Endothelial cell of umbilical vein (primary cell): ENCODE measurements around the gene PTPRU. TPM values are rescaled to one million over a fixed set of nuclear protein-coding genes. Genes with fewer than 3 reads are reported as not detected.

Experiments used
- BruUV-seq: library from RNA; stranded (reverse); fragments of 400-500 nt; replicated peaks from 2 replicates; lab custom pipeline; 2021; lab: Mats Ljungman, UMichigan
- CTCF ChIA-PET: fragments of 300-600, 350-600 bp; sonication (Branson Sonifier 250); formaldehyde crosslinking; loops from one replicate; lab custom pipeline; 2021; ENCODE audit warnings: antibody characterized with exemption, inconsistent platforms; lab: Charles Lee
- POLR2A ChIA-PET: fragments of 300-600, 350-600 bp; sonication (Branson Sonifier 250); formaldehyde crosslinking; loops from one replicate; lab custom pipeline; 2021; ENCODE audit warnings: antibody characterized with exemption, inconsistent platforms; lab: Charles Lee
- DNase-seq: peaks from one replicate; pipeline ENCODE4 v3.0.0-alpha.2; 2011; ENCODE audit warnings: low read depth, low spot score
- FAIRE-seq: peaks from 2 replicates; lab custom pipeline; 2011; peaks lifted over from hg19 to GRCh38; lab: Jason Lieb, UNC
- H2AFZ ChIP-seq: 2 replicates; pipeline ENCODE4 v1.6.0; 2012; ENCODE audit warnings: low read depth, low read length, control low read depth, inconsistent platforms
- H3K27ac ChIP-seq: 2 replicates; pipeline ENCODE4 v1.5.1; 2011; ENCODE audit warnings: low read depth, mild to moderate bottlenecking, control low read depth, low read length, moderate library complexity; ENCODE audit not compliant: insufficient read depth
- H3K27me3 ChIP-seq, 2 experiments: 2 replicates each; pipeline versions ENCODE4 v1.6.0 to v1.6.1; 2011; ENCODE audit warnings: low read length in 2 of 2, mixed read lengths in 1 of 2; ENCODE audit not compliant: control insufficient read depth in 2 of 2, insufficient read depth in 2 of 2
- H3K36me3 ChIP-seq, 2 experiments: 2 replicates in 1 of 2; 3 replicates in 1 of 2; pipeline ENCODE4 v1.5.1; 2011; ENCODE audit warnings: low read length in 2 of 2, mild to moderate bottlenecking in 1 of 2, moderate library complexity in 1 of 2; ENCODE audit not compliant: control insufficient read depth in 2 of 2, insufficient read depth in 2 of 2; ENCODE audit errors: extremely low read depth in 1 of 2
- H3K4me1 ChIP-seq: 3 replicates; pipeline ENCODE4 v1.5.1; 2011; ENCODE audit warnings: mild to moderate bottlenecking, low read length; ENCODE audit not compliant: control insufficient read depth, insufficient read depth; ENCODE audit errors: extremely low read depth
- H3K4me2 ChIP-seq: 2 replicates; pipeline ENCODE4 v1.6.1; 2011; ENCODE audit warnings: low read length, control low read depth, mixed read lengths; ENCODE audit not compliant: insufficient read depth
- H3K4me3 ChIP-seq, 3 experiments: fragments of 200-600 bp in 1 of 3; sonication (generic), shearing (Covaris generic) in 1 of 3; replicated peaks in 1 of 3; 2 replicates each; pipeline ENCODE4 v1.5.1; 2011 to 2016; ENCODE audit warnings: control low read depth in 3 of 3, low read length in 3 of 3, mild to moderate bottlenecking in 2 of 3, inconsistent platforms in 1 of 3, low read depth in 1 of 3, moderate library complexity in 1 of 3; ENCODE audit not compliant: insufficient read depth in 1 of 3
- H3K79me2 ChIP-seq: 2 replicates; pipeline ENCODE4 v1.6.0; 2012; ENCODE audit warnings: low read length, inconsistent platforms; ENCODE audit not compliant: control insufficient read depth, insufficient read depth
- H3K9ac ChIP-seq: replicated peaks from 2 replicates; pipeline ENCODE3; 2011; ENCODE audit warnings: low read length, control low read depth; ENCODE audit not compliant: insufficient read depth; ENCODE audit errors: extremely low read depth
- H3K9me1 ChIP-seq: replicated peaks from 3 replicates; pipeline ENCODE4 v1.6.0; 2011; ENCODE audit warnings: mild to moderate bottlenecking, low read length; ENCODE audit not compliant: control insufficient read depth, insufficient read depth; ENCODE audit errors: extremely low read depth
- H3K9me3 ChIP-seq: replicated peaks from 2 replicates; pipeline ENCODE4 v1.5.1; 2012; ENCODE audit warnings: low read length, inconsistent platforms; ENCODE audit not compliant: control insufficient read depth, insufficient read depth
- H4K20me1 ChIP-seq: replicated peaks from 2 replicates; pipeline ENCODE3; 2011; ENCODE audit warnings: mild to moderate bottlenecking, low read length; ENCODE audit not compliant: control insufficient read depth, insufficient read depth; ENCODE audit errors: extremely low read depth
- CTCF ChIP-seq, 2 donors: IDR thresholded peaks; 1 replicate in 1 of 2; 2 replicates in 1 of 2; pipeline ENCODE4 v1.5.1; 2011; ENCODE audit warnings: low read length in 2 of 2, mild to moderate bottlenecking in 2 of 2, moderate library complexity in 2 of 2, control low read depth in 1 of 2, inconsistent platforms in 1 of 2, low read depth in 1 of 2; ENCODE audit not compliant: insufficient read depth in 1 of 2; ENCODE audit errors: extremely low read depth in 1 of 2
- EZH2 ChIP-seq: IDR thresholded peaks from 2 replicates; pipeline ENCODE4 v1.6.1; 2012; ENCODE audit warnings: borderline replicate concordance, low read depth, mild to moderate bottlenecking, moderate library complexity, low read length, inconsistent platforms; ENCODE audit not compliant: severe bottlenecking
- FOS ChIP-seq: IDR thresholded peaks from 2 replicates; pipeline ENCODE4 v1.6.1; 2011; ENCODE audit warnings: mild to moderate bottlenecking, low read length, moderate library complexity, borderline replicate concordance; ENCODE audit not compliant: insufficient read depth
- GATA2 ChIP-seq: IDR thresholded peaks from 2 replicates; pipeline ENCODE4 v1.7.0; 2011; ENCODE audit warnings: low read depth, mild to moderate bottlenecking, moderate library complexity, mixed read lengths, low read length; ENCODE audit not compliant: insufficient read length, insufficient read depth
- JUN ChIP-seq: IDR thresholded peaks from 2 replicates; pipeline ENCODE4 v1.6.1; 2011; ENCODE audit warnings: borderline replicate concordance, low read depth; ENCODE audit not compliant: insufficient read length, insufficient read depth
- MAX ChIP-seq: IDR thresholded peaks from 2 replicates; pipeline ENCODE4 v1.6.1; 2011; ENCODE audit not compliant: insufficient read depth, insufficient read length
- MYC ChIP-seq: IDR thresholded peaks from one replicate; pipeline ENCODE4 v1.6.1; 2011; ENCODE audit warnings: mild to moderate bottlenecking, low read depth, low read length
- POLR2A ChIP-seq: IDR thresholded peaks from 2 replicates; pipeline ENCODE4 v1.6.1; 2012; ENCODE audit warnings: low read depth, mild to moderate bottlenecking, control low read depth, low read length
- POLR2AphosphoS5 ChIP-seq: IDR thresholded peaks from 2 replicates; pipeline ENCODE4 v1.6.1; 2012; ENCODE audit warnings: low read depth, mild to moderate bottlenecking, control low read depth, low read length, moderate library complexity; ENCODE audit not compliant: insufficient read depth
- dilution Hi-C: fragments of 300-500 bp; cut with MboI; formaldehyde crosslinking; loops from one replicate; pipeline ENCODE4 v1.15.0; 2019; ENCODE audit warnings: low sequenced_read_pairs; ENCODE audit not compliant: extremely low pct_ligation_motif_present
- intact Hi-C: fragments of 100-400 bp; cut with micrococcal nuclease; formaldehyde crosslinking; loops from one replicate; pipeline ENCODE4 v1.10.0; 2022
- polyA plus RNA-seq, 4 experiments: library from polyadenylated mRNA; depleted of rRNA in 3 of 4; stranded (reverse) in 3 of 4; unstranded in 1 of 4; fragments of >200 nt; gene quantifications; 2 replicates each; pipeline versions ENCODE4 v1.2.1 to v1.2.3, GENCODE V29; 2011 to 2012; ENCODE audit warnings: missing spikeins in 1 of 4
- total RNA-seq: library from RNA; stranded (reverse); gene quantifications from 2 replicates; pipeline ENCODE4 v1.2.3, GENCODE V29; 2021

PTPRU gene
- total and polyA plus RNA-seq, 2 donors (not counting 3 experiments of a cell fraction or from before 2014, with no cell fraction given), result 0.58 to 2.6 TPM

DNA sequence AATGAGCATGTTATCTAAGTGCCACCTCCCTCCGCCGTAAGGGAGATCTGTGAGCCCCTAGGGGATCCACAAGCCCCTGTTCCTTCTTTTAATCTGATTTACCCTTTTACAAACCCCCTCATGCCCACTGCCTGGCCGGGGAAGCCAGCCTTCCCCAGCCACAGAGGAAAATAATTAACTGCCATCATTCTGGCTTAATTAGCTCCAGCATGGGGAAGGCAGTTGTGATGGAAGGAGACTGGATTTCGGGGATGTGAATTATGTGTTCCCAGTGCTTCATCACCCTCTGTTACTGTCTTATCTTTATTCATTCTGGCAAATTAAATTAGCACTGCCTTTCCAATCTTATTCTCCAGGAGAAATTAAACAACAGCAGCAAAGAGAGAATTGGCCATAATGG, 135.8 kb downstream of the PTPRU start:
- no TSS peak for BruUV-seq
- POLR2A ChIA-PET, result no interaction called here
- intact Hi-C loops, result no loop called here
- H3K79me2 ChIP-seq, result no peaks in the 10 kb centered on the region
- FAIRE-seq (no peak), DNase-seq (no peak)
- H2AFZ ChIP-seq, result no peak overlapping the region
- no peak overlapping the region for H3K9ac ChIP-seq
- no peaks in the 10 kb centered on the region for H3K9me1 ChIP-seq
- no peak overlapping the region for H3K27ac ChIP-seq
- H3K27me3 ChIP-seq, result no peaks in the 10 kb centered on the region
- CTCF ChIA-PET, result interaction anchor here (1.4 kb wide), 1 partner anchor 18 kb away, joined by 3 read pairs; no protein-coding TSS in a partner anchor
- H3K4me2 ChIP-seq, result no peak overlapping the region
- dilution Hi-C loops, result no loop called here
- TF ChIP-seq MYC, result no peak
- TF ChIP-seq CTCF (IDR thresholded peaks at IDR 0.05; ENCODE audit: extremely low read depth in 1 of 2, insufficient read depth in 1 of 2, low read depth in 1 of 2, low read length in 2 of 2), result no peak
- TF ChIP-seq POLR2A, result no peak
- no peak for TF ChIP-seq EZH2
- no peak for TF ChIP-seq FOS
- no peak for TF ChIP-seq MAX
- no peak for TF ChIP-seq JUN
- TF ChIP-seq POLR2AphosphoS5, result no peak
- TF ChIP-seq GATA2, result no peak
- no peaks in the 10 kb centered on the region for H3K36me3 ChIP-seq
- no peak overlapping the region for H3K4me3 ChIP-seq
- no peaks in the 10 kb centered on the region for H3K9me3 ChIP-seq
- no peaks in the 10 kb centered on the region for H3K4me1 ChIP-seq
- H4K20me1 ChIP-seq, result no peaks in the 10 kb centered on the region

Other genes starting within 250 kb of the PTPRU start
- 1.5 and 1.6 TPM in 2 replicates for gene TMEM200B, start 112.6 kb upstream of the PTPRU start, total RNA-seq
- gene TMEM200B, start 112.6 kb upstream of the PTPRU start, polyA plus RNA-seq, result 0.67 and 0.72 TPM in 2 replicates
- gene SRSF4, start 54.6 kb upstream of the PTPRU start, total RNA-seq, result 92.9 and 108 TPM in 2 replicates
- gene SRSF4, start 54.6 kb upstream of the PTPRU start, polyA plus RNA-seq, result 31.1 and 45.6 TPM in 2 replicates
- gene MECR, start 5.6 kb upstream of the PTPRU start, total RNA-seq, result 30.1 and 33.5 TPM in 2 replicates
- gene MECR, start 5.6 kb upstream of the PTPRU start, polyA plus RNA-seq, result 24.6 and 30.9 TPM in 2 replicates